ENCODE measurements around the gene ZNF683.

GRCh38 chr1:26368006-26368405, 4.5 kb downstream of the ZNF683 start:
- no peak for TF ChIP-seq ZNF362 (tag by site-specific recombination; IDR thresholded peaks at IDR 0.05)
- no peak for TF ChIP-seq CTCF (tag by site-specific recombination; IDR thresholded peaks at IDR 0.05)
- TF ChIP-seq PATZ1 (tag by site-specific recombination; IDR thresholded peaks at IDR 0.05): no peak
- TF ChIP-seq HOXA7 (CRISPR knock-in tag; IDR thresholded peaks at IDR 0.05; ENCODE audit: borderline replicate concordance): no peak
- no peak for TF ChIP-seq ZBTB49 (tag by site-specific recombination; IDR thresholded peaks at IDR 0.05; ENCODE audit: low read depth)
- TF ChIP-seq HOXD13 (CRISPR knock-in tag; IDR thresholded peaks at IDR 0.05; ENCODE audit: borderline replicate concordance): no peak
- TF ChIP-seq REST (tag by site-specific recombination; IDR thresholded peaks at IDR 0.05): no peak
